MM.1S (cell line): ENCODE measurements around the gene ALDH3B1.
A peak's percentile ranks its signal among the peaks of the same experiment; 100 is the strongest.
"Not testable (repeated sequence)": the region's sequence is repeated elsewhere in the genome, so short reads cannot be mapped to it uniquely, and the experiment has no call there.

Experiments used
- DNase-seq: peaks from one replicate; pipeline ENCODE4 v3.0.0-alpha.2; 2015
- H2AFZ ChIP-seq: fragments of 300-600 bp; sonication (generic); 2 replicates; pipeline ENCODE4 v1.6.0; 2016; ENCODE audit warnings: antibody characterized with exemption, low read length
- H3F3A ChIP-seq: fragments of 300-600 bp; sonication (generic); 2 replicates; pipeline ENCODE4 v1.6.1; 2016; ENCODE audit warnings: mild to moderate bottlenecking, antibody characterized with exemption, low read length, moderate library complexity, mixed read lengths; ENCODE audit not compliant: insufficient read depth
- H3K27ac ChIP-seq: fragments of 300-600 bp; sonication (generic); 2 replicates; pipeline ENCODE4 v1.5.1; 2016; ENCODE audit warnings: mild to moderate bottlenecking, low read length
- H3K27me3 ChIP-seq: fragments of 300-600 bp; sonication (generic); replicated peaks from 2 replicates; pipeline ENCODE4 v1.6.0; 2016; ENCODE audit warnings: low read length; ENCODE audit not compliant: insufficient read depth
- H3K36me3 ChIP-seq: fragments of 300-600 bp; sonication (generic); replicated peaks from 2 replicates; pipeline ENCODE4 v1.6.1; 2016; ENCODE audit warnings: mild to moderate bottlenecking, low read length, mixed read lengths; ENCODE audit not compliant: insufficient read depth
- H3K4me1 ChIP-seq: fragments of 300-600 bp; sonication (generic); 2 replicates; pipeline ENCODE4 v1.6.1; 2016; ENCODE audit warnings: low read length, mixed read lengths
- H3K4me2 ChIP-seq: fragments of 300-600 bp; sonication (generic); 2 replicates; pipeline ENCODE4 v1.6.0; 2016; ENCODE audit warnings: low read depth, low read length
- H3K4me3 ChIP-seq: fragments of 300-600 bp; sonication (generic); 2 replicates; pipeline ENCODE4 v1.5.1; 2016; ENCODE audit warnings: low read length, mixed read lengths
- H3K79me2 ChIP-seq: fragments of 300-600 bp; sonication (generic); 2 replicates; pipeline ENCODE4 v1.6.1; 2016; ENCODE audit warnings: mixed run types, low read length, mixed read lengths
- H3K9ac ChIP-seq: fragments of 300-600 bp; sonication (generic); 2 replicates; pipeline ENCODE4 v1.6.1; 2016; ENCODE audit warnings: low read length, mixed read lengths
- H3K9me2 ChIP-seq: fragments of 300-600 bp; sonication (generic); replicated peaks from 2 replicates; pipeline ENCODE4 v1.6.1; 2016; ENCODE audit warnings: mild to moderate bottlenecking, low read length, mixed read lengths; ENCODE audit not compliant: insufficient read depth
- H3K9me3 ChIP-seq: fragments of 300-600 bp; sonication (generic); replicated peaks from 2 replicates; pipeline ENCODE4 v1.6.1; 2016; ENCODE audit warnings: mild to moderate bottlenecking, low read length, mixed read lengths; ENCODE audit not compliant: insufficient read depth
- H4K20me1 ChIP-seq: fragments of 300-600 bp; sonication (generic); 2 replicates; pipeline ENCODE4 v1.6.1; 2016; ENCODE audit warnings: mild to moderate bottlenecking, low read length, moderate library complexity, mixed read lengths; ENCODE audit not compliant: insufficient read depth
- CTCF ChIP-seq: fragments of 300-600 bp; sonication (generic); IDR thresholded peaks from 2 replicates; pipeline ENCODE4 v1.5.1; 2016; ENCODE audit warnings: antibody characterized with exemption, low read length, mixed read lengths

ALDH3B1 gene

GRCh38 chr11:67991347-67992121 lies 18.6 kb upstream of the ALDH3B1 start:
- not testable (repeated sequence) for H3K36me3 ChIP-seq, H3K9ac ChIP-seq, DNase-seq, H2AFZ ChIP-seq, H4K20me1 ChIP-seq, H3K9me3 ChIP-seq, H3K4me3 ChIP-seq, H3K4me2 ChIP-seq, H3K79me2 ChIP-seq, H3K27me3 ChIP-seq, H3K27ac ChIP-seq, H3K9me2 ChIP-seq
- Histone ChIP-seq H3F3A (peaks cover 17% of the 10 kb centered on the region), H3K4me1 (peaks cover 22% of the 10 kb centered on the region)

GRCh38 chr11:67993821-67994220 lies 16.3 kb upstream of the ALDH3B1 start:
- Histone ChIP-seq H3K79me2 (peaks cover 27% of the 10 kb centered on the region), H3K4me1 (peaks cover 39% of the 10 kb centered on the region), H3K9ac (peak overlapping the region; percentile 58; the same call in 1 of the 2 replicates), H3K27ac (peak overlapping the region; percentile 96), H3F3A (peaks cover 37% of the 10 kb centered on the region)
- H3K4me2 ChIP-seq, H3K9me3 ChIP-seq, H3K27me3 ChIP-seq, H3K4me3 ChIP-seq, H2AFZ ChIP-seq, H3K9me2 ChIP-seq, H3K36me3 ChIP-seq, H4K20me1 ChIP-seq: not testable (repeated sequence)
- peak; percentile 95 for DNase-seq
- TF ChIP-seq CTCF, result peak; percentile 52

- Histone ChIP-seq H3F3A (peaks cover 42% of the 10 kb centered on the region), H3K79me2 (peaks cover 32% of the 10 kb centered on the region), H3K4me1 (peaks cover 44% of the 10 kb centered on the region), H3K27ac (peak overlapping the region; percentile 96), H3K9ac (peak overlapping the region; percentile 58), H3K4me2 (peak overlapping the region; percentile 34; the same call in 1 of the 2 replicates)
- H3K9me3 ChIP-seq, H3K27me3 ChIP-seq, H4K20me1 ChIP-seq, H3K4me3 ChIP-seq, H3K36me3 ChIP-seq, H2AFZ ChIP-seq, H3K9me2 ChIP-seq: not testable (repeated sequence)
- DNase-seq, result peak; percentile 45
Observed at GRCh38 chr11:67994387-67994786, 15.7 kb upstream of the ALDH3B1 start.

GRCh38 chr11:67995129-67995528 lies 15.0 kb upstream of the ALDH3B1 start:
- H3K4me3 ChIP-seq, H3K36me3 ChIP-seq, H3K4me2 ChIP-seq, H2AFZ ChIP-seq, H3K9me2 ChIP-seq, H3K9me3 ChIP-seq, H4K20me1 ChIP-seq, DNase-seq, H3K27me3 ChIP-seq: not testable (repeated sequence)
- peaks cover 40% of the 10 kb centered on the region for H3K79me2 ChIP-seq
- H3K4me1 ChIP-seq, result peaks cover 45% of the 10 kb centered on the region
- peaks cover 43% of the 10 kb centered on the region for H3F3A ChIP-seq
- H3K27ac ChIP-seq, result peak overlapping the region; percentile 96
- peak overlapping the region; percentile 21; the same call in 1 of the 2 replicates for H3K9ac ChIP-seq

- not testable (repeated sequence) for H3K36me3 ChIP-seq, H4K20me1 ChIP-seq, H3K9me3 ChIP-seq, H3K9me2 ChIP-seq, H3K9ac ChIP-seq, H3K4me3 ChIP-seq, H3K27me3 ChIP-seq, H3K4me2 ChIP-seq, H2AFZ ChIP-seq
- H3K4me1 ChIP-seq, result peaks cover 45% of the 10 kb centered on the region
- peaks cover 44% of the 10 kb centered on the region for H3K79me2 ChIP-seq
- peak; percentile 37 for DNase-seq
- peak overlapping the region; percentile 96; the same call in 1 of the 2 replicates for H3K27ac ChIP-seq
- peaks cover 43% of the 10 kb centered on the region for H3F3A ChIP-seq
Observed at GRCh38 chr11:67995579-67995978, 14.5 kb upstream of the ALDH3B1 start.
